ENCODE data around the gene GRAMD1A.

DNA sequence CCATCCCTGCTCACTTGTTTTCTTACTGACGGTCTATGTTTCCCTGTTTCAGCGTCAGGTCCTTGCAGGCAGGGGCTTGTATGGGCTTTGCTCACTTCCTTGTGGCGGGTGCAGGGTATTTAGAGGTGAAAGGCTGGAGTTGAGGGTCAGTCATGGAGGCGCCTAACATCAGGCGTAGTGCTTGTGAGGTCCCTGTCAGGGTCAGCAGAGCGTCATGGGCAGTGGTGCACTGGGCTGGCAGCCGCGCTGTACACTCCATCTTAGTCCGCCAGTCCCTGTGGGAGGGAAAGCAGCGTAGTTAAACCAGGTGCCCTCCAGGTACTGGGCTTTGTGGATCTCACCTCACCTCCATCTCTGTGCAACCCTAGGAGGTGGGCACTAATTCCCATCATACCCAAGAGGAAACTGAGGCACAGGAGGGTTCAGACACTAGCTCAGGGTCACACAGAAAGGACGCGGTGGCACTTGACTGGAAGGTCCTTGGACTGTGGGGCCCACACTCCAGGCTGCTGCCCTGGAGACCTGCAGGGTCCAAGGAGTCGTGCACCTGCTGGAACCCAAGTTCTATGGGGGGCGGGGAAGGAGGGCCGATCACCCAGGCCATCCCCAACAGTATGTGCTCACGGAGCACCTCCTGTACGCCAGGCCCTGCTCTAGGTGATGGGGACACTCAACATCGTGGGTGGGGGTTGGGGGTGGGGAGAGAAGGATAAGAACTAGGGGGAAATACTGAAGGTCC, 4.6 kb downstream of the GRAMD1A start:
- TF ChIP-seq, protein P1, sequence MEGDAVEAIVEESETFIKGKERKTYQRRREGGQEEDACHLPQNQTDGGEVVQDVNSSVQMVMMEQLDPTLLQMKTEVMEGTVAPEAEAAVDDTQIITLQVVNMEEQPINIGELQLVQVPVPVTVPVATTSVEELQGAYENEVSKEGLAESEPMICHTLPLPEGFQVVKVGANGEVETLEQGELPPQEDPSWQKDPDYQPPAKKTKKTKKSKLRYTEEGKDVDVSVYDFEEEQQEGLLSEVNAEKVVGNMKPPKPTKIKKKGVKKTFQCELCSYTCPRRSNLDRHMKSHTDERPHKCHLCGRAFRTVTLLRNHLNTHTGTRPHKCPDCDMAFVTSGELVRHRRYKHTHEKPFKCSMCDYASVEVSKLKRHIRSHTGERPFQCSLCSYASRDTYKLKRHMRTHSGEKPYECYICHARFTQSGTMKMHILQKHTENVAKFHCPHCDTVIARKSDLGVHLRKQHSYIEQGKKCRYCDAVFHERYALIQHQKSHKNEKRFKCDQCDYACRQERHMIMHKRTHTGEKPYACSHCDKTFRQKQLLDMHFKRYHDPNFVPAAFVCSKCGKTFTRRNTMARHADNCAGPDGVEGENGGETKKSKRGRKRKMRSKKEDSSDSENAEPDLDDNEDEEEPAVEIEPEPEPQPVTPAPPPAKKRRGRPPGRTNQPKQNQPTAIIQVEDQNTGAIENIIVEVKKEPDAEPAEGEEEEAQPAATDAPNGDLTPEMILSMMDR (conservative IDR thresholded peaks at IDR 0.05; ENCODE audit: low read depth, low read length), result no peak
- TF ChIP-seq EZH2phosphoT487 (IDR thresholded peaks at IDR 0.05; ENCODE audit: borderline replicate concordance, low read length) (no peak), EZH2 (IDR thresholded peaks at IDR 0.05; ENCODE audit: low read length, unreplicated experiment) (no peak)
